Subcutaneous adipose tissue (tissue), 4 donors: ENCODE measurements around the gene NFIX. TPM values are rescaled to one million over a fixed set of nuclear protein-coding genes. Genes with fewer than 3 reads are reported as not detected.

Source experiments
- total RNA-seq, 4 donors: library from RNA; depleted of rRNA; stranded (reverse); fragments of >200 nt; gene quantifications; one replicate each; pipeline ENCODE4 v1.1.0, GENCODE V29; 2016
- TF ChIP-seq, protein P1 (sequence below): fragments of 450-650 bp; IDR thresholded peaks from one replicate; pipeline ENCODE4 v1.5.1; 2016; ENCODE audit warnings: low read depth, mild to moderate bottlenecking, control low read depth, antibody characterized with exemption, moderate library complexity

The NFIX gene
- total RNA-seq, 4 donors from 2014 or later: 32.8 to 102 (median 47.0) TPM

DNA sequence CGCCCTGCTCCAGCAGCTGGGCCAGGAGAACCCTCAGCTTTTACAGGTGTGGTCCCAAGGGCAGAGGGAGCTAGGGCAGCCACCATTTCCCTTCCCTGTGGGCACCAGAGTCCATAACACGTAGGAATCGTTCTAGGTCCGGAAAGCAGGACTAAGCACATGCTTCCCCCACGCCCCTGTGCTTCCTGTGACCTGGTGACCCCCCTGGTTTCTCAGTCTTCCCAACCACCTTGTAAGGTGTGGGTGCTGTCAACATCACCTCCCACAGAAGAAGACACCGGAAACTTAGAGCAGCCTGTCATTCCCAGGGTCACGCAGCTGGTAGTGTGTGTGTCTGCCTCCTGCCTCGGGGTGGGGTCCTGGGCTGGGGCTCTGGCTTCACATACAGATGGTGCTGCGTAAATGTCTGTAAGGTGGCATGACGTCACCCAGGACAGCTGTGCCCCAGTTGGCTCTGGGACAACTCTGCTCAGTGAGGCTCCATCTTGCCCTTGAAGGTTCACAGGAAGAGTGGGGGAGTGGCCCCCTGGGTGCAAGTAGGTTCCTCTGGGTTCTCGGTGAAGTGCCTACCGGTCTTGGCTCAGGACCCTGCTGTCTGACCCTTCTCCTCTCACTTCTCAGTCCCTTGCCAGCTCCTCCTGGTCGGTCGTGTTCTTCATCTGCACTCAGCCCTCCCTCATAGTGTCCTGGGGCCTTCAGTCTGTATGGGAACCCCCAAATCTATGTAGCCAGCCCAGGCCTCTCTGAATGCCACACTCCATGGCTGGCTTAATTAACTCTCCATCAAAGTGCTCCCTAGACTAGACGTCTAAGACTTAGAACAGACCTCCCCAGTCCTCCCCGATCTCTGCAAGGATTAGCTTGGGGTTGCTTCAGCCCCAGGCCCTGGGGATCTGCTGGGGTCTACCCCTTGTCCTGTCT, 45.7 kb upstream of the NFIX start:
- TF ChIP-seq, protein P1, sequence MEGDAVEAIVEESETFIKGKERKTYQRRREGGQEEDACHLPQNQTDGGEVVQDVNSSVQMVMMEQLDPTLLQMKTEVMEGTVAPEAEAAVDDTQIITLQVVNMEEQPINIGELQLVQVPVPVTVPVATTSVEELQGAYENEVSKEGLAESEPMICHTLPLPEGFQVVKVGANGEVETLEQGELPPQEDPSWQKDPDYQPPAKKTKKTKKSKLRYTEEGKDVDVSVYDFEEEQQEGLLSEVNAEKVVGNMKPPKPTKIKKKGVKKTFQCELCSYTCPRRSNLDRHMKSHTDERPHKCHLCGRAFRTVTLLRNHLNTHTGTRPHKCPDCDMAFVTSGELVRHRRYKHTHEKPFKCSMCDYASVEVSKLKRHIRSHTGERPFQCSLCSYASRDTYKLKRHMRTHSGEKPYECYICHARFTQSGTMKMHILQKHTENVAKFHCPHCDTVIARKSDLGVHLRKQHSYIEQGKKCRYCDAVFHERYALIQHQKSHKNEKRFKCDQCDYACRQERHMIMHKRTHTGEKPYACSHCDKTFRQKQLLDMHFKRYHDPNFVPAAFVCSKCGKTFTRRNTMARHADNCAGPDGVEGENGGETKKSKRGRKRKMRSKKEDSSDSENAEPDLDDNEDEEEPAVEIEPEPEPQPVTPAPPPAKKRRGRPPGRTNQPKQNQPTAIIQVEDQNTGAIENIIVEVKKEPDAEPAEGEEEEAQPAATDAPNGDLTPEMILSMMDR: no peak

DNA sequence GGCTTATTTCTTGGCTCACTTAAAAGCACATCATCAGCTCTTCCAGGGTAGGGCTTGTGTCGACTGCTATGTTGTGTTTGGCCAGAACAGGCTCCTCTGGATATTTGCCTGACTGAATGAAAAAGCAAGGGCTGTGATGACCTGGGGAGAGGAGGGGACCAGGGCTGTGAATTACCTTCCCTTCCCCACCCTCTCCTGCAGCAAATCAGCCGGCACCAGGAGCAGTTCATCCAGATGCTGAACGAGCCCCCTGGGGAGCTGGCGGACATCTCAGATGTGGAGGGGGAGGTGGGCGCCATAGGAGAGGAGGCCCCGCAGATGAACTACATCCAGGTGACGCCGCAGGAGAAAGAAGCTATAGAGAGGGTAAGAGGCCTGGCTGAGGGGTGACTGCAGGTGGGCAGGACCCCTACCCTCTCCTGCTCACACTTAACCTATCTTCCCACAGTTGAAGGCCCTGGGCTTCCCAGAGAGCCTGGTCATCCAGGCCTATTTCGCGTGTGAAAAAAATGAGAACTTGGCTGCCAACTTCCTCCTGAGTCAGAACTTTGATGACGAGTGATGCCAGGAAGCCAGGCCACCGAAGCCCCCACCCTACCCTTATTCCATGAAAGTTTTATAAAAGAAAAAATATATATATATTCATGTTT, 42.7 kb upstream of the NFIX start:
- TF ChIP-seq, protein P1: no peak

DNA sequence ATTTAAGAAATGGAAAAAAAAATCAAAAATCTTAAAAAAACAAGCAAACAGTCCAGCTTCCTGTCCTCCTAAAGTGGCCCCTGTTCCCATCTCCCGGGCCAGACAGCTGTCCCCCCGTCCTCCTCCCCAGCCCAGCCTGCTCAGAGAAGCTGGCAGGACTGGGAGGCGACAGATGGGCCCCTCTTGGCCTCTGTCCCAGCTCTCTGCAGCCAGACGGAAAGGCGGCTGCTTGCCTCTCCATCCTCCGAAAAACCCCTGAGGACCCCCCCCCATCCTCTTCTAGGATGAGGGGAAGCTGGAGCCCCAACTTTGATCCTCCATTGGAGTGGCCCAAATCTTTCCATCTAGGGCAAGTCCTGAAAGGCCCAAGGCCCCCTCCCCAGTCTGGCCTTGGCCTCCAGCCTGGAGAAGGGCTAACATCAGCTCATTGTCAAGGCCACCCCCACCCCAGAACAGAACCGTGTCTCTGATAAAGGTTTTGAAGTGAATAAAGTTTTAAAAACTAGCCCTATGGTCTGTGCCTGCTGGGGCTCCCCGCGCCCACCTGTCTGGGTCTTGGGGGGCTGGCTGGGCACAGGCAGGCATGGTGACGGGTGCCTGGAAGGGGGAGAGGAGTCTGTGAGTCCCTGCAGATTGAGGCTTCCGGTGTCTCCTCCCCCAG, 42.0 kb upstream of the NFIX start:
- TF ChIP-seq, protein P1: no peak

DNA sequence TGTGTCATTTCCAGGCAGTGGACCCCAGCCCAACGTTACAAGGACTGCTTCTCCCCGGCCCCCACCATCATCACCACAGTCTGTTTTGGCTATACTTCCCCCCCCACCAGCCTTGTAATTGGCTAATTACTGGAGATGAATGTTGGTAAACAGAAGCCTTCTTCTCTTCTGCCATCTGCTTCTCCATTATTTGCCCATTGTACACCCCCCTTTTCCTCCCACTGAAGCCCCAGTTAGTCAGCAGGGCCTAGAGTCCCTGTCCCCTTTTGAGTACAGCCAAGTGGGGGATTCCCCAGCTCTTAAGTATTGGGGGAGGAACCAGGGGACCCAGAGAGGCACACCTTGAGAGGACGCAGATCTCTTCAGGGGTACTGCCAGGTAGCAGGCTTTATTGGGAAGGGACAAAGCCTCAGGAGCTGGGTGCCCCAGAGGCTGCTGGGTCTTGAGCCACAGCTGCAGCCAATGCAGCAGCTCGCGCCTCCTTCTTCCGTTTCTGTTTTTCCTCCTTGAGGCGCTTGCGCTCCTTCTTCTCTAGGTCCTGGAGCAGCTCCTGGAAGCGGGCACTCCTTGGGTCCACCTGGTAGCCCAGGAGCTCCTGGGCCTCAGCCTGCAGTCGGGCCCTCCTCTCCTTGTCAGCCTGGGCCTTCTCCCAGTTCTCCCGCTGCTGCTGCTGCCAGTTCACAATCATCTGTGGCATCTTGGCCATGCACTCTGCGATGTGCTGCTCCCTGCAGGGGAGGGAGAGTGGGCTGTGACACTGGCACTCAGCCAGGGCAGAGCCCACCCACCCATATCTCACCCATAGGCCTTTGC, 41.3 kb upstream of the NFIX start:
- TF ChIP-seq, protein P1: no peak

DNA sequence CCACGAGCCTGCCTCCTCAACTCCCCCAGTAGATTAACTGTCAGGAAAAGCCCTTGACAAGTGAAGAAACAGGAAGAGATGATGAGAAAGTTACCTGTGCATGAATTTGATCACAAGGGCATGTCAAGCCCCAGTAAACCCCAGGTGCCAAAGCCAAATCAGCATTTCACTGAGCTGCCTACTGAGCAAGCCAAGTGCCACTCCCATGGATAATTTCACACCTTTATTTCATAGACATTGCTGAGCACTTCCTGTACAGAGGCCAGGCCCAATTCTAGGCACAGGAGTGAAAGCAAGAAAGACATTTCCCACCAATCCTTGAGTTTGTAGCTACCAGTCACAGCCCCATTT, 40.7 kb upstream of the NFIX start:
- TF ChIP-seq, protein P1: no peak

DNA sequence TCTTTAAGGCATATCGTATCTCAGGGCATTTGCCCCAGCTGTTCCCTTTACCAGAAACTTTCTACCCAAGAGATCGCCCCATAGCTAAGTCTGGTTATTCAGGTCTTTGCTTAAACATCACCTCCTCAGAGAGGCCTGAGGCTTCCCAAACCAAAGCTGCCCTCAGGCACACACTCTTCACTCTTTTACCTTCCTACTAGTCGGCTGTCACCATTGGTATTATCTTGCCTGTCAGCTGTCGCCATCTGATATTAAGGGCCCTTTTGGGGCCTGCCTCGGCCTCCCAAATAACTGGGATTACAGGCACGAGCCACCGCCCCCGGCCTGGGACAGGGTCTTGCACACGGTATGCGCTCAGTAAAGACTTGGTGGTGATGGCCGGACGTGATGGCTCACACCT, 39.3 kb upstream of the NFIX start:
- TF ChIP-seq, protein P1: no peak
